ENCODE measurements around the gene CHD3.

CHD3 gene

DNA sequence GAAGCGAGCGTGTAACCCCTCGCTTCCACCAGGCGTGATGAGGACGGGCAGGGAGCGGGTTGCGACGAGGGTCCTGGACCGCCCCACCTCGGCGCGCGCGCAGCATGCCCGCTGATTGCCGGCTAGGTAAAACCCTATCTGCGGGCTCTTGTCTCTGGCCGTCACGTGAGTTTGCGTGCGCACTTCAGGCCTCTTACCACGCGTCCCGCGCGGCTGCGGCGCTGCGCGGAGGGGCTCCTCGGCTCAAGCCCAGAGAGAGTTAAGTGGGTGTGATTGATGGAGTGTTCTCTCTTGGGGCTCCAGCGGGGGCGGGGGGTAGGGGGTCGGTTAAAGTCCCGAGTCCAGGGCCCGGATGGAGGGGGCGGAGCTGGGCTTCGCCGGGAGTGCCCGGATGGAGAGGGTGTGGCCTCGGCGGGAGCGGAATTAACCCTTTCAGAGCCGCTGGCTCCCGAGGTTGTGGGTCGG lies 46.6 kb upstream of the CHD3 start:
- no peak for DNase-seq (ENCODE audit: low spot score)
- Histone ChIP-seq H3K4me3 (peak overlapping the region; percentile 76), H3K27ac (peak overlapping the region; percentile 93)
- TF ChIP-seq, protein P1, sequence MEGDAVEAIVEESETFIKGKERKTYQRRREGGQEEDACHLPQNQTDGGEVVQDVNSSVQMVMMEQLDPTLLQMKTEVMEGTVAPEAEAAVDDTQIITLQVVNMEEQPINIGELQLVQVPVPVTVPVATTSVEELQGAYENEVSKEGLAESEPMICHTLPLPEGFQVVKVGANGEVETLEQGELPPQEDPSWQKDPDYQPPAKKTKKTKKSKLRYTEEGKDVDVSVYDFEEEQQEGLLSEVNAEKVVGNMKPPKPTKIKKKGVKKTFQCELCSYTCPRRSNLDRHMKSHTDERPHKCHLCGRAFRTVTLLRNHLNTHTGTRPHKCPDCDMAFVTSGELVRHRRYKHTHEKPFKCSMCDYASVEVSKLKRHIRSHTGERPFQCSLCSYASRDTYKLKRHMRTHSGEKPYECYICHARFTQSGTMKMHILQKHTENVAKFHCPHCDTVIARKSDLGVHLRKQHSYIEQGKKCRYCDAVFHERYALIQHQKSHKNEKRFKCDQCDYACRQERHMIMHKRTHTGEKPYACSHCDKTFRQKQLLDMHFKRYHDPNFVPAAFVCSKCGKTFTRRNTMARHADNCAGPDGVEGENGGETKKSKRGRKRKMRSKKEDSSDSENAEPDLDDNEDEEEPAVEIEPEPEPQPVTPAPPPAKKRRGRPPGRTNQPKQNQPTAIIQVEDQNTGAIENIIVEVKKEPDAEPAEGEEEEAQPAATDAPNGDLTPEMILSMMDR (IDR thresholded peaks at IDR 0.05) = no peak

DNA sequence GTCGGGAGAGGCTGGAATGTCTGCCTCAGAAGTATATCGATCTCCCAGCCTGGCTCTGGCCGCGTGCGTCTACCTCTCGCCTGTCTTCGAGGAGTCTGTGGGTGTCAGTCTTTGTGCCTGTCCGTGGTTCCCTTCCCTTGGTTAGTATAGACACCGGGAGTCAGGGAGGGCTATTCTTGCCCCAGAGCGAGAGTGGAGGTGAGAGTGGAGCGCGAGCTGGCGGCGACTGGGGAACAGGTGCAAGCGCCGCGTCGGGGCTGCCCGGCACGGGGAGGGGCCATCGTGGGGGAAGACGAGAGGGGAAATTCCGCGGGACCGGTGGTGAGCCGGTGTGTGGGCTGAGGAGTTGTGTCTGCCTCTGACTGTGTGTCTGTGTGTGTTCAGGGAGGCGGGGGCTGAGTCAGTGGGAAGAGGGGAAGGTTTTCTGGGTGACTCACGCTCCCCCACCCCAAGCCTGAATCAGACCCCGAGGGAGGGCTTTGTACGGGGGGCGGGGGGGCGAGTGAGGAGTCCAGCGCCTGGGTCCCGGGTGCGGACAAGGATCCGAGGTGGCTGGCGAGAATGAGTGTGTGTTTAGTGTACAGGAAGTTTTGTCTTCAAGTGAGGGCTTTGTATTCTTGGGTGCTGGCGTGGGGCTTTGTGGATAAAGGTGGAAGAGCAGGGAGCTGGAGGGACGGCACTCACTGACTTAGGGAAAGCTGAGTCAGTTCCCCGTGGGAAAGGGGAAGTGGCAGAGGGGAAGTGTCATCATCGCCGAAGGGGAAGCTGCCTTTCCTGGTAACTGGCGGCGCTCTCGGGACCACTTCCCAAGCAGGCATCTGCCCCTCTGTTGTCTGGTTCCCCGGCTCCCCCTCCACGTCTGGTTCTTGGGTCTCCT lies 46.0 kb upstream of the CHD3 start:
- TF ChIP-seq, protein P1 (IDR thresholded peaks at IDR 0.05) = no peak
- peak; percentile 93 for DNase-seq (ENCODE audit: low spot score)
- peak overlapping the region; percentile 93 for H3K27ac ChIP-seq
- H3K4me3 ChIP-seq = peak overlapping the region; percentile 76

DNA sequence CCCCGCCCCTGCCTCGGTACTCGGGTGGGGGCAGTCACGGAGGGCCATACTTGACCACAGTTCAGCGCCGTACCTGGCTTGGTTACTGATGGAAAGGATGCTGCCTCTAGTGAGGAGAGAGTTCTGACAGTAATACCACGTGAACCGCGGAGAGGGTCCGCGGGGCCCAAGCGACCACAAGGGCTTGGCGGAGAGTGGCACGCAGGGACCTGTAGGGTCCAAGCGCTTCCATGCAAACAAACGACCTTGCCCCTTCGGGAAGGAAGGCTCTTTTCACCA lies 45.4 kb upstream of the CHD3 start:
- no peak for DNase-seq (ENCODE audit: low spot score)
- TF ChIP-seq, protein P1 (IDR thresholded peaks at IDR 0.05) = no peak
- H3K27ac ChIP-seq = peak overlapping the region; percentile 93
- H3K4me3 ChIP-seq = peak overlapping the region; percentile 76

DNA sequence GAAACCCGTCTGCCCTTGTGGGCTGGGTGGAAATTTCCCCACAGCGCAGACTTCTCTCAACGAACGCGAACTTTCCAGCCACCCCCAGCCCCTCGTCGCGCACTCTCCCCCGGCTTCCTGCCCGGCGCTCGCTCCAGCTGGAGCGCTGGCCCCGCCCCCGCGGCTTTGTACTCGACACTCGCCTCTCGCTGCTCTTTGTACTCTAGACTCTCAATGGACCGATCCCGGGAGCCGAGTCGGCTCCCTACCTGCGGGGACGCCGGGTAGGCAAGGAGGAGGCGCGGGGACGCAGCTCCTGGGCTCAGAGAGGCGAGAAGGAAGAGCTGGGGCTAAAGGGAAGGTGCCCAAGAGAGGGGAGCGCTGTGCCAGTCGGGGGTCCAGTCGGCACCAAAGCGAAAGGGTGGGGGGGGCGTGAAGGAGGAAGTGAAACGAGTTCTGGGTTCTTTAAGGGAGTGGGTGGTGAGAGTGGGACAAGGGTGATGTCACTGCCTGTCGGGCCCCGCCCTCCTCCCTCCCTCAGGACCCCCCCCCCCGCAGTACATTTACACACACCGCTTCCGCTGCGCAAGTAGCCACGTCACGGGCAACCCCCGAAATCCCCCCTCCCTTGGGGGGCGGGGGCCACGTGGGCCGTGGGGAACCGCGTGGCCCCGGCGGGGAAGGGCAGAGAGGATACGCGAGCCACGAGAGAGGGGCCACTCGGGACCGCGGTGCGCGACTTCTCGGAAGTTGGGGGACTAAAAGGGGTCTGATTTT lies 44.9 kb upstream of the CHD3 start:
- Histone ChIP-seq H3K27ac (peak overlapping the region; percentile 93), H3K4me3 (peak overlapping the region; percentile 76)
- TF ChIP-seq, protein P1 (IDR thresholded peaks at IDR 0.05) = no peak
- DNase-seq (ENCODE audit: low spot score) = peak; percentile 92

DNA sequence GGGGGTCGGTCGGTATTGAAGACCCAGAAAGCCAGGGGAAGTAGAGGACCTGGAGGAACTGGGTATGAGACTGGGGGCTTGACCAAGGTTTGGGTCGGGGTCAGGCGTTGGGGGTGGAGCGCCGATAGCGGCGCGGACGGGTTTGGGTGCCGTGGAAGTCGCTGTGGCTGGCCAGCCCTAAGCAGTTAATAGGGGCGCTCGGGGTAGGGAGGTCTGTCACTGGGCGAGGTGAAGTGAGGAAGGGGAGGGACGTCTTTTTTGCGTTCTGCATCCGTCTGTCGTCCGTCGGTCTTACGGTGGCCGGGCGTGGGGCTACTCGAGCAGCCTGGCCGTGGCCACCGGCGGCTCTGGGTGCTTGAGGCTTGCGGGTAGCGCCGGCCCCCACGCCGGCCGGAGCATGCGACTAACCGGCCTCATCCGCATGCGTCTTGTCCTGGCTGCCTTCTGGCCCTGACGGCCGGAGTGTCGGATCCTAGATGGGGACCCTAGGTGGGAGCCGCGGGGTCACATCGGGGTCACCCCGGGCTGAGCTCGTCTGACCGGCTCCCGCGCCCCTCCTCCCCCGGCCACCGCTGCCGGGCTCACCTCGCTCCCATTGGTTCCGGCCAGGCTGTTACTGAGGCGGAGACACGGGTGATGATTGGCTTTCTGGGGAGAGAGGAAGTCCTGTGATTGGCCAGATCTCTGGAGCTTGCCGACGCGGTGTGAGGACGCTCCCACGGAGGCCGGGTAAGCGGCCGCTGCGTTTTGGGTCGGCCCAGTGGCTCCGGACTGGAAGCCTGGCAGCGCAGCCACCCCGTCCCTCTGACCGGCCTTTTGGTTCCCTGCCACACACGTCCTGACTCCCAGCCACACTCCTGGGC lies 44.1 kb upstream of the CHD3 start:
- TF ChIP-seq, protein P1 (IDR thresholded peaks at IDR 0.05) = no peak
- Histone ChIP-seq H3K27ac (peak overlapping the region; percentile 93), H3K4me3 (peak overlapping the region; percentile 76)
- DNase-seq (ENCODE audit: low spot score) = peak; percentile 97

DNA sequence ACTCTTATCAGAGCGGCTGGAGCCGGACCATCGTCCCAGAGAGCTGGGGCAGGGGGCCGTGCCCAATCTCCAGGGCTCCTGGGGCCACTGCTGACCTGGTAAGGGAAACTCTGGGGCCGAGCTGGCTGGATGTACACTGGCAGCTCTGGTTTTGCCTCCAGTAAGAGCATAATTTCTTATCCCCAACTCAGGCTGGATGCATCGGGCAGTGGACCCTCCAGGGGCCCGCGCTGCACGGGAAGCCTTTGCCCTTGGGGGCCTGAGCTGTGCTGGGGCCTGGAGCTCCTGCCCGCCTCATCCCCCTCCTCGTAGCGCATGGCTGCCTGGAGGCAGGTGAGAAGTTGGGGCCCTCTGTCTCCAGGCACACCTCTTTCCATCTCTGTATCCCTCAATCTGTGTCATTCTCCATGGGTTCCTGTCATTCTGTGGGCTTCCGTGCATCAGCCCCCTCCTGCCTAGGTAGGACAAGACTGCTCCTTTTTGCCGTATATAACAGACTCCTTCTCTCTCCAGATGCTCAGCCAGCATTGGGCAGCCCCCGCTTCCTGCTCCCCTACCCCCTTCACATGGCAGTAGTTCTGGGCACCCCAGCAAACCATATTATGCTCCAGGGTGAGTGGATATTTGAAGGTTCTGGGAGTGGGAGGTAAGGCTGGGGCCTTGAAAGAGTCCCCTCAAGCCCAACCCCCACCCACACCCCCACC lies 43.1 kb upstream of the CHD3 start:
- Histone ChIP-seq H3K27ac (peak overlapping the region; percentile 93), H3K4me3 (peak overlapping the region; percentile 76)
- DNase-seq (ENCODE audit: low spot score) = no peak
- TF ChIP-seq, protein P1 (IDR thresholded peaks at IDR 0.05) = no peak

Data from coronary artery (tissue), 2 donors.